Measurements from ENCODE around the gene CALN1.

- TF ChIP-seq ZNF274 (IDR thresholded peaks at IDR 0.05; ENCODE audit: low read length) (no peak), ZNF274 (tag by site-specific recombination; IDR thresholded peaks at IDR 0.05; ENCODE audit: borderline replicate concordance) (no peak), ZNF530 (tag by site-specific recombination; IDR thresholded peaks at IDR 0.05; ENCODE audit: low read depth) (no peak)
Measured at GRCh38 chr7:71787513-71787912, 624.6 kb downstream of the CALN1 start.
